ENCODE measurements around the gene VPS26C. TPM values are rescaled to one million over a fixed set of nuclear protein-coding genes. Genes with fewer than 3 reads are reported as not detected.

VPS26C gene
- polyA plus RNA-seq, 1 experiment, result 45.6 TPM

DNA sequence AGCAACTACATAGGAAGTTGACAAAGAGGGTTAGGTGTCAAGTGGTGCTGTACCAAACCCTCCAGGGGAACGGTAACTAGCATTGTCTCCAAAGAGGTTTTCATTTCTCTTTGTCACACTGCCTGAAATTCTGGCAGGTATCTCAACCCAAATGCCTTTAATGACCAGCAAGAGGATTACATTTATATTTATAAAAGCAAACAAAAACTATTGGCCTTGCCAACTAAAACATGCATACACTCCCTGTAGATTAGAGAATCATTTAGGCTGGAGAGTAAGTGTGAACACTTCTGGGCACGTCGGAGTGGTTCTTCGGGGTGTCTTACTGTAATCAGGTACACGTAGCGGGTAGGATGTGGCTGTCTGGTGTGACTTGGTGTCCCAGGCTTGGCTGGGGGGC lies 84.9 kb downstream of the VPS26C start:
- no peak for DNase-seq (ENCODE audit: low read depth, low spot score)

DNA sequence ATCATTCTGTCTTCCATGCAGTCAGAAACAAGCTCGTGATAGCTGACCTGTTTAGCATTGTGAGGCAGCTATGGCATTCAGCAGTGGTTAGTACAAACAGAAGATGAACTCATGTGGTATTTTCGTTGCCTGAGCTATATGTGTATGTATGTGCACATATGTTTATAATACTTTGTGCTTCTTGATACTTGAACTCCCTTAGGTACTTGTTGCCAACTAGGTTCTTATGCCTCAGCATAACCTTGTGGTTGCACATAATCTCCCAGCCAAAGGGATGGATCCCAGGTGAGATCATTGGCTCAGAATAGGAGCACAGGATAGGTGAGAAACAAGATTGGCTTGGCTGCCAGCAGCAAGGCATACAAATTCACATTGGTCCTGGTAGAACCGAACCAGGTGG lies 86.1 kb downstream of the VPS26C start:
- DNase-seq (ENCODE audit: low read depth, low spot score), result no peak
- H3K4me3 ChIP-seq (ENCODE audit: low read depth, low read length), result no peak overlapping the region
- no peak overlapping the region for H3K27ac ChIP-seq (ENCODE audit: low read depth, low read length)
- H3K27me3 ChIP-seq (ENCODE audit: control insufficient read depth, insufficient read depth, low read length), result no peaks in the 10 kb centered on the region
- ChIA-PET POLR2A (no interaction called here), CTCF (interaction anchor here (0.6 kb wide), 1 partner anchor 70 kb away, joined by 4 read pairs; no protein-coding TSS in a partner anchor)
- TF ChIP-seq, protein P1, sequence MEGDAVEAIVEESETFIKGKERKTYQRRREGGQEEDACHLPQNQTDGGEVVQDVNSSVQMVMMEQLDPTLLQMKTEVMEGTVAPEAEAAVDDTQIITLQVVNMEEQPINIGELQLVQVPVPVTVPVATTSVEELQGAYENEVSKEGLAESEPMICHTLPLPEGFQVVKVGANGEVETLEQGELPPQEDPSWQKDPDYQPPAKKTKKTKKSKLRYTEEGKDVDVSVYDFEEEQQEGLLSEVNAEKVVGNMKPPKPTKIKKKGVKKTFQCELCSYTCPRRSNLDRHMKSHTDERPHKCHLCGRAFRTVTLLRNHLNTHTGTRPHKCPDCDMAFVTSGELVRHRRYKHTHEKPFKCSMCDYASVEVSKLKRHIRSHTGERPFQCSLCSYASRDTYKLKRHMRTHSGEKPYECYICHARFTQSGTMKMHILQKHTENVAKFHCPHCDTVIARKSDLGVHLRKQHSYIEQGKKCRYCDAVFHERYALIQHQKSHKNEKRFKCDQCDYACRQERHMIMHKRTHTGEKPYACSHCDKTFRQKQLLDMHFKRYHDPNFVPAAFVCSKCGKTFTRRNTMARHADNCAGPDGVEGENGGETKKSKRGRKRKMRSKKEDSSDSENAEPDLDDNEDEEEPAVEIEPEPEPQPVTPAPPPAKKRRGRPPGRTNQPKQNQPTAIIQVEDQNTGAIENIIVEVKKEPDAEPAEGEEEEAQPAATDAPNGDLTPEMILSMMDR (IDR thresholded peaks at IDR 0.05; ENCODE audit: low read depth, low read length), result no peak
- H3K9me3 ChIP-seq (ENCODE audit: control insufficient read depth, insufficient read depth, low read length), result no peaks in the 10 kb centered on the region

More for the DNA sequence above, 84.9 kb downstream of the VPS26C start:
- H3K27me3 ChIP-seq (ENCODE audit: control insufficient read depth, insufficient read depth, low read length), result no peaks in the 10 kb centered on the region
- ChIA-PET CTCF (no interaction called here), POLR2A (no interaction called here)
- H3K4me3 ChIP-seq (ENCODE audit: low read depth, low read length), result no peak overlapping the region
- H3K27ac ChIP-seq (ENCODE audit: low read depth, low read length), result no peak overlapping the region
- H3K9me3 ChIP-seq (ENCODE audit: control insufficient read depth, insufficient read depth, low read length), result no peaks in the 10 kb centered on the region
- TF ChIP-seq, protein P1 (IDR thresholded peaks at IDR 0.05; ENCODE audit: low read depth, low read length), result no peak

DNA sequence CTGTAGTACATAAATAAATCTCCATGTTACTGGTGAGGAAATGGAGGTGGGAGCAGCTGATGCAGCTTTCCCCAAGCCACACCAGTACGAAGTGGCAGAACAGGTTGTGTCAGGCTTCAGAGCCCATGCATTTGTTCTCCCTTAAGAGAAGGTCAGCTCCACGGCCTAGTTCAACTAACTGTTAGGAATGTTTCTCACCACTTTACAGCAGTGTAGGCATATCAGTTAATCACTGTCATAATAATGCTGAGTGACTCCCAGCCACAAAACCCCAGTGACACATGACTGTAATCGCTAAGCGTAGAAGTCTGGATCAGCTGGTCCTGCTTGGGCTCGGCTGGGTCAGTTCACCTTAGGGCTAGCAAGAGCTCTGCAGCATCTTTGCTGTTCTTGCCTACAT lies 90.4 kb downstream of the VPS26C start:
- TF ChIP-seq, protein P1 (IDR thresholded peaks at IDR 0.05; ENCODE audit: low read depth, low read length), result no peak
- no peak for DNase-seq (ENCODE audit: low read depth, low spot score)
- CTCF ChIA-PET, result no interaction called here
- POLR2A ChIA-PET, result no interaction called here
- Histone ChIP-seq H3K9me3 (ENCODE audit: control insufficient read depth, insufficient read depth, low read length) (no peaks in the 10 kb centered on the region), H3K27ac (ENCODE audit: low read depth, low read length) (no peak overlapping the region), H3K4me3 (ENCODE audit: low read depth, low read length) (no peak overlapping the region), H3K27me3 (ENCODE audit: control insufficient read depth, insufficient read depth, low read length) (no peaks in the 10 kb centered on the region)

Small RNAs within 50 kb of the gene (small RNA-seq; reads per million reads assigned to genes)
- gene RN7SL678P (ENCODE audit: insufficient read length, low read depth), result not detected

Other genes with a start within 250 kb of the VPS26C start
- 21.1 and 29.8 TPM in 2 replicates for gene PIGP, start 194.3 kb downstream of the VPS26C start, polyA plus RNA-seq (2011; rRNA removed)
- 165 and 224 TPM in 2 replicates for gene TTC3, start 194.1 kb downstream of the VPS26C start, polyA plus RNA-seq (2011; rRNA removed)
- gene DYRK1A, start 99.4 kb upstream of the VPS26C start, polyA plus RNA-seq (2011; rRNA removed), result 32.6 and 33.1 TPM in 2 replicates

All from AG04450 (cell line).